Left ventricle myocardium inferior (tissue), 1 donor: Measurements from ENCODE around the gene RPL6. TPM values are rescaled to one million over a fixed set of nuclear protein-coding genes. Genes with fewer than 3 reads are reported as not detected.

Experiments used
- DNase-seq: peaks from one replicate; pipeline ENCODE4 v3.0.0-alpha.2; 2020
- H3K27ac ChIP-seq: fragments of 200-600 bp; replicated peaks from 2 replicates; pipeline ENCODE4 v1.8.0; 2021
- H3K27me3 ChIP-seq: fragments of 200-600 bp; 2 replicates; pipeline ENCODE4 v1.8.0; 2021; ENCODE audit warnings: low read depth
- H3K36me3 ChIP-seq: fragments of 200-600 bp; 2 replicates; pipeline ENCODE4 v1.8.0; 2021
- H3K4me1 ChIP-seq: fragments of 200-600 bp; 2 replicates; pipeline ENCODE4 v1.8.0; 2021
- H3K4me3 ChIP-seq: fragments of 200-600 bp; 2 replicates; pipeline ENCODE4 v1.8.0; 2021; ENCODE audit warnings: mild to moderate bottlenecking, moderate library complexity
- H3K9me3 ChIP-seq: fragments of 200-600 bp; replicated peaks from 2 replicates; pipeline ENCODE4 v1.8.0; 2021
- intact Hi-C: fragments of 100-400 bp; cut with micrococcal nuclease; formaldehyde crosslinking; loops from one replicate; pipeline ENCODE4 v1.11.0; 2022
- total RNA-seq: library from RNA; stranded (reverse); fragmentation: NEBNext Ultra II Directional; extraction: Animal tissue kit (Norgen Biotek cat#: 25700); gene quantifications from one replicate; pipeline ENCODE4 v1.2.1, GENCODE V29; 2021
- TF ChIP-seq, protein P1 (sequence below): fragments of 200-600 bp; IDR thresholded peaks from 2 replicates; pipeline ENCODE4 v1.8.0; 2021; ENCODE audit warnings: antibody characterized with exemption, mild to moderate bottlenecking, borderline replicate concordance
- donor health status: DM: no; HTN: yes; CAD: no; lungs with severe emphysema.

The RPL6 gene
- total RNA-seq, 1 donor from 2014 or later, result 572 TPM

DNA sequence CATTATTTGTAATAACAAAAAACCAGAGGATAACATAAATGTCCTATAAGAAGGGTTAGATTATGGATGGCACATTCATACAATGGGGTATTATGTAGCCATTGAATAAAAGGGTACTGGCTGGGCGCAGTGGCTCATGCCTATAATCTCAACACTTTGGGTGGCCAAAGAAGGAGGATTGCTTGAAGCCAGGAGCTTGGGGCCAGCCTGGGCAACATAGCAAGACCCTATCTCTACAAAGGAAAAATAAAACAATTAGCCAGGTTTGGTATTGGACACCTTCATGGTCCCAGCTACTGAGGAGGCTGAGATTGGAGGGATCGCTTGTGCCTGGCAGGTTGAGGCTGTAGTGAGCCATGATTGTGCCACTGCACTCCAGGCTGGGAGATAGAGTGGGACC, 24.1 kb upstream of the RPL6 start:
- Histone ChIP-seq H3K4me3 (no peak overlapping the region), H3K36me3 (no peaks in the 10 kb centered on the region), H3K4me1 (peaks cover 12% of the 10 kb centered on the region), H3K9me3 (no peaks in the 10 kb centered on the region), H3K27ac (no peak overlapping the region), H3K27me3 (no peaks in the 10 kb centered on the region)
- intact Hi-C loops, result no loop called here
- DNase-seq, result no peak
- TF ChIP-seq, protein P1, sequence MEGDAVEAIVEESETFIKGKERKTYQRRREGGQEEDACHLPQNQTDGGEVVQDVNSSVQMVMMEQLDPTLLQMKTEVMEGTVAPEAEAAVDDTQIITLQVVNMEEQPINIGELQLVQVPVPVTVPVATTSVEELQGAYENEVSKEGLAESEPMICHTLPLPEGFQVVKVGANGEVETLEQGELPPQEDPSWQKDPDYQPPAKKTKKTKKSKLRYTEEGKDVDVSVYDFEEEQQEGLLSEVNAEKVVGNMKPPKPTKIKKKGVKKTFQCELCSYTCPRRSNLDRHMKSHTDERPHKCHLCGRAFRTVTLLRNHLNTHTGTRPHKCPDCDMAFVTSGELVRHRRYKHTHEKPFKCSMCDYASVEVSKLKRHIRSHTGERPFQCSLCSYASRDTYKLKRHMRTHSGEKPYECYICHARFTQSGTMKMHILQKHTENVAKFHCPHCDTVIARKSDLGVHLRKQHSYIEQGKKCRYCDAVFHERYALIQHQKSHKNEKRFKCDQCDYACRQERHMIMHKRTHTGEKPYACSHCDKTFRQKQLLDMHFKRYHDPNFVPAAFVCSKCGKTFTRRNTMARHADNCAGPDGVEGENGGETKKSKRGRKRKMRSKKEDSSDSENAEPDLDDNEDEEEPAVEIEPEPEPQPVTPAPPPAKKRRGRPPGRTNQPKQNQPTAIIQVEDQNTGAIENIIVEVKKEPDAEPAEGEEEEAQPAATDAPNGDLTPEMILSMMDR, result no peak

DNA sequence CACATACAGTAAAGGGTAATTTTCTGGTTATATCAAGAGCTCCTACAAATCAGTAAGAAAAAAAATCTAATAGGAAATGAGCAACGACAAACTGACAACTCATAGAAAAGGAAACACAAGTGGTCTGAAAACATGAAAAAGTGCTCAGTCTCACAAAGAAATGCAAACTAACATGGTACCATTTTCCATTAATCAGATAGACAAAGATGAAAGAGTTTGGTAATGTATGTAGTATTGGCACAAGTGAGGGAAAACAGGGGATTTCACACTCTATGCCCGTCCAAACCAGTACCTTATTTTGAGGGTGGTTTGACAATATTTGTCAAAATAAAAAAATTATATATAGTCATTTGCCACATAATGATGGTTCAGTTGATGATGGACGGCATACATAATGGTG, 22.6 kb upstream of the RPL6 start:
- Histone ChIP-seq H3K4me1 (peaks cover 7% of the 10 kb centered on the region), H3K27me3 (no peaks in the 10 kb centered on the region), H3K27ac (no peak overlapping the region), H3K9me3 (no peaks in the 10 kb centered on the region), H3K4me3 (no peak overlapping the region), H3K36me3 (no peaks in the 10 kb centered on the region)
- TF ChIP-seq, protein P1, result no peak
- DNase-seq, result no peak
- intact Hi-C loops, result no loop called here

DNA sequence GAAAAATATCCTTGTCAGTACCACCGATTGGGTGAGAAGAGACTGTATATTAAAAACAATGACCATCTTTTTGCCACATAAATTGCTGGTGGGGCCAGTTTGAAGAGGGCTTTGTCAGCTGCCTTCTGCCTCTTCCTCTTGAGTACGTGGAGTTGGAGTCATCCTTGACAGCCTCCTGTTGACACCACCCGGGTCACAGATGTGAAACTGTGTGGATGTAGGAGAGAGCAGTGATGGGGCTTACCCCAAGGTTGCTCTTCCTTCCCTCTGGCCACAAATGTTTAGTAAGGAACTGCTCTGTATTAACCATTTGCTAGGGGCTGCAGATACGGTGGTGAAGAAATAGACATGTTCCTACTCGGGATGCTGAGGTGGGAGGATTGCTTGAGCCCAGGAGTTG, 21.5 kb upstream of the RPL6 start:
- no peaks in the 10 kb centered on the region for H3K36me3 ChIP-seq
- intact Hi-C loops, result no loop called here
- H3K9me3 ChIP-seq, result no peaks in the 10 kb centered on the region
- no peaks in the 10 kb centered on the region for H3K27me3 ChIP-seq
- TF ChIP-seq, protein P1, result no peak
- H3K4me3 ChIP-seq, result no peak overlapping the region
- no peak for DNase-seq
- no peak overlapping the region for H3K27ac ChIP-seq
- H3K4me1 ChIP-seq, result peaks cover 5% of the 10 kb centered on the region

DNA sequence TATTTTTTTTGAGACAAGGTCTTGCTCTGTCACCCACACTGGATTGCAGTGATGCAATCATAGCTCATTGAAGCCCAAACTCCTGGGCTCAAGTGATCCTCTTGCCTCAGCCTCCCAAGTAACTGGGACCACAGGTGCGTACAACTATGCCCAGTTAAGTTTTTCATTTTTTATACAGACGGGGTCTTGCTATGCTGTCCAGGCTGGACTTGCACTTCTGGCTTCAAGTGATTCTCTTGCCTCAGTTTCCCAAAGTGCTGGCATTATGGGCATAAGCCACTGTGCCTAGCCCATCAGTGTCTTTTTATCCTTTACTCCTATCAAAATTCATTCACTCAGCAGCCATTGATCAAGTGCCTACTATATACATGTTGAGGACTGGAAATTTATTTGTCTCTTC, 18.4 kb upstream of the RPL6 start:
- Histone ChIP-seq H3K4me1 (peaks cover 27% of the 10 kb centered on the region), H3K27ac (no peak overlapping the region), H3K4me3 (no peak overlapping the region), H3K27me3 (no peaks in the 10 kb centered on the region), H3K9me3 (no peaks in the 10 kb centered on the region), H3K36me3 (no peaks in the 10 kb centered on the region)
- TF ChIP-seq, protein P1, result no peak
- intact Hi-C loops, result no loop called here
- DNase-seq, result no peak

DNA sequence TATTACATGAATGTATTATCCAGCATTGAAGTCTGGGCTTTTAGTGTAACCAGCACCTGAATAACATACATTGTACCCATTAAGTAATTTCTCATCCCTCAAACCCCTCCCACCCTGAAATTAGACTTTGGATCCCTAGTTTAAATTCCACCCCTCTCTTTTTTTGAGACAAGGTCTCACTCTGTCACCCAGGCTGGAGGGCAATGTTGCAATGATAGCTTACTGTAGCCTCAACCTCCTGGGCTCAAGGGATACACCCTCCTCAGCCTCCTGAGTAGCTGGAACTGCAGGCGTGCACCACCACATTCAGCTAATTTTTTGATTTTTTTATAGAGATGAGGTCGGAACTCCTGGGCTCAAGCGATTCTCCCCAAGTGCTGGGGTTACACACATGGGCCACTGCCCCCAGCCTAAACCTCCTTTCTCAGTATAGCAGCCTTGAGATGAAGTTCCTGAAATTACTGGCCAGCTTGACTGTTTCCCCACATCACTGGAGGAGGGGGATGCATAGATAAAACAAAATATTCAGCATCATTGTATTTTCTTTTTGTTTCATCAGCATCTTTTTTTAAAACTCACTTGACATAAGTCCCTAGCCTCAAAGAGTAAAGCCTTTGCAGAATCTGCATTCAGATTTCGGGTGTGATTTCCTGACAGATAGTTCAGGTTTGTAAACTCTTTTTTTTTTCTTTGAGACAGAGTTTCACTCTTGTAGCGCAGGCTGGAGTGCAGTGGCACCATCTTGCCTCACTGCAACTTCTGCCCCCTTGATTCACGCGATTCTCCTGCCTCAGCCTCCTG, 16.4 kb upstream of the RPL6 start:
- intact Hi-C loops, result no loop called here
- no peak for DNase-seq
- Histone ChIP-seq H3K4me3 (no peak overlapping the region), H3K27me3 (no peaks in the 10 kb centered on the region), H3K4me1 (peaks cover 47% of the 10 kb centered on the region), H3K27ac (no peak overlapping the region), H3K36me3 (no peaks in the 10 kb centered on the region), H3K9me3 (no peaks in the 10 kb centered on the region)
- TF ChIP-seq, protein P1, result no peak
